Loucy (cell line): ENCODE data around the gene GALNT10.
A peak's percentile ranks its signal among the peaks of the same experiment; 100 is the strongest.

Source experiments
- H2AFZ ChIP-seq: fragments of 200-600 bp; sonication (generic); 2 replicates; pipeline ENCODE4 v1.6.0; 2016; ENCODE audit warnings: antibody characterized with exemption, mild to moderate bottlenecking, low read length, moderate library complexity
- H3F3A ChIP-seq: fragments of 200-600 bp; 2 replicates; pipeline ENCODE4 v1.6.0; 2016; ENCODE audit warnings: antibody characterized with exemption, low read depth, mild to moderate bottlenecking
- H3K27me3 ChIP-seq: fragments of 200-600 bp; sonication (generic); 2 replicates; pipeline ENCODE4 v1.6.1; 2014; ENCODE audit warnings: low read length, mild to moderate bottlenecking; ENCODE audit not compliant: insufficient read depth, poor library complexity, severe bottlenecking
- H3K36me3 ChIP-seq: fragments of 200-600 bp; sonication (generic); 2 replicates; pipeline ENCODE4 v1.6.1; 2016; ENCODE audit warnings: low read length; ENCODE audit not compliant: insufficient read depth
- H3K4me1 ChIP-seq: fragments of 200-600 bp; sonication (generic); 2 replicates; pipeline ENCODE4 v1.5.1; 2014; ENCODE audit warnings: low read length, mild to moderate bottlenecking; ENCODE audit not compliant: insufficient read depth, poor library complexity, severe bottlenecking
- H3K4me2 ChIP-seq: fragments of 200-600 bp; sonication (generic); 2 replicates; pipeline ENCODE4 v1.6.0; 2014; ENCODE audit warnings: antibody characterized with exemption, low read length, low read depth, mild to moderate bottlenecking; ENCODE audit not compliant: poor library complexity, severe bottlenecking
- H3K4me3 ChIP-seq: fragments of 200-600 bp; sonication (generic); 2 replicates; pipeline ENCODE4 v1.5.1; 2014; ENCODE audit warnings: low read length, mild to moderate bottlenecking, mixed read lengths; ENCODE audit not compliant: poor library complexity, severe bottlenecking
- H3K79me2 ChIP-seq: fragments of 200-600 bp; sonication (generic); 2 replicates; pipeline ENCODE4 v1.6.1; 2014; ENCODE audit warnings: low read length; ENCODE audit not compliant: insufficient read depth
- H3K9ac ChIP-seq: fragments of 200-600 bp; sonication (generic); 2 replicates; pipeline ENCODE4 v1.6.0; 2014; ENCODE audit warnings: mild to moderate bottlenecking, low read depth, low read length, moderate library complexity; ENCODE audit not compliant: poor library complexity, severe bottlenecking
- H3K9me2 ChIP-seq: fragments of 200-600 bp; sonication (generic); replicated peaks from 2 replicates; pipeline ENCODE4 v1.6.1; 2016; ENCODE audit warnings: low read depth, low read length, mixed read lengths
- H3K9me3 ChIP-seq: fragments of 200-600 bp; sonication (generic); 2 replicates; pipeline ENCODE4 v1.6.1; 2014; ENCODE audit warnings: mild to moderate bottlenecking, antibody characterized with exemption, low read length, low read depth; ENCODE audit not compliant: insufficient read depth
- H4K20me1 ChIP-seq: fragments of 200-600 bp; sonication (generic); 2 replicates; pipeline ENCODE4 v1.6.0; 2014; ENCODE audit warnings: antibody characterized with exemption, low read length, mild to moderate bottlenecking; ENCODE audit not compliant: insufficient read depth, poor library complexity, severe bottlenecking
- EZH2phosphoT487 ChIP-seq: fragments of 200-600 bp; IDR thresholded peaks from 2 replicates; pipeline ENCODE4 v1.6.1; 2018; ENCODE audit warnings: antibody characterized with exemption, mild to moderate bottlenecking, moderate library complexity, borderline replicate concordance
- TF ChIP-seq, protein P1 (sequence below): fragments of 200-600 bp; sonication (generic); conservative IDR thresholded peaks from 2 replicates; pipeline ENCODE4 v1.5.1; 2014; ENCODE audit warnings: mild to moderate bottlenecking, antibody characterized with exemption, low read length

GALNT10 gene

DNA sequence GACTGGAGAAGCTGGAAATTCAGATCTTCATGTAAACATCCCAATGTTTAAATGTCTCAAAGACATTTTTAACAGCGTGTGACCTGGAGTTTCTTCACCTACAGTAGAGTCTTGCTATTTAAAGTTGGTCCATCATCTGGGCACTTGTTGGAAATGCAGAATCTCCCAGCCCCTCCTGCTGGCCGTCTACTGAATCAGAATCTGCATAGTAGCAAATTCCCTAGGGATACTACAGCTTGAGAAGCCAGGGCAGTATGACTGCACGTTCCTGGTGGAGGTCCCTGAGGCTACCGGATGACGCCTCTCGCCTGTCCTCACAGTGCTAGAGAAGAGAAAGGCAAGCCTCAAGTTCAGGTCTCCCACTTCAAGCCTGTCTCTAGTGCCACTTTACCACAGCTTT, 271.0 kb downstream of the GALNT10 start:
- no peaks in the 10 kb centered on the region for H3K9me2 ChIP-seq
- H3K4me2 ChIP-seq: no peak overlapping the region
- TF ChIP-seq, protein P1, sequence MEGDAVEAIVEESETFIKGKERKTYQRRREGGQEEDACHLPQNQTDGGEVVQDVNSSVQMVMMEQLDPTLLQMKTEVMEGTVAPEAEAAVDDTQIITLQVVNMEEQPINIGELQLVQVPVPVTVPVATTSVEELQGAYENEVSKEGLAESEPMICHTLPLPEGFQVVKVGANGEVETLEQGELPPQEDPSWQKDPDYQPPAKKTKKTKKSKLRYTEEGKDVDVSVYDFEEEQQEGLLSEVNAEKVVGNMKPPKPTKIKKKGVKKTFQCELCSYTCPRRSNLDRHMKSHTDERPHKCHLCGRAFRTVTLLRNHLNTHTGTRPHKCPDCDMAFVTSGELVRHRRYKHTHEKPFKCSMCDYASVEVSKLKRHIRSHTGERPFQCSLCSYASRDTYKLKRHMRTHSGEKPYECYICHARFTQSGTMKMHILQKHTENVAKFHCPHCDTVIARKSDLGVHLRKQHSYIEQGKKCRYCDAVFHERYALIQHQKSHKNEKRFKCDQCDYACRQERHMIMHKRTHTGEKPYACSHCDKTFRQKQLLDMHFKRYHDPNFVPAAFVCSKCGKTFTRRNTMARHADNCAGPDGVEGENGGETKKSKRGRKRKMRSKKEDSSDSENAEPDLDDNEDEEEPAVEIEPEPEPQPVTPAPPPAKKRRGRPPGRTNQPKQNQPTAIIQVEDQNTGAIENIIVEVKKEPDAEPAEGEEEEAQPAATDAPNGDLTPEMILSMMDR: peak; percentile 11; the same call in 1 of the 2 replicates
- TF ChIP-seq EZH2phosphoT487: no peak
- peaks cover under 1% of the 10 kb centered on the region; the same call in 1 of the 2 replicates for H3K36me3 ChIP-seq
- no peaks in the 10 kb centered on the region for H3F3A ChIP-seq
- no peak overlapping the region for H3K9ac ChIP-seq
- H3K4me1 ChIP-seq: peaks cover 2% of the 10 kb centered on the region
- H3K27me3 ChIP-seq: no peaks in the 10 kb centered on the region
- no peaks in the 10 kb centered on the region for H3K79me2 ChIP-seq
- H2AFZ ChIP-seq: no peak overlapping the region
- no peaks in the 10 kb centered on the region for H4K20me1 ChIP-seq
- H3K9me3 ChIP-seq: no peaks in the 10 kb centered on the region
- no peak overlapping the region for H3K4me3 ChIP-seq

- H3K4me2 ChIP-seq: no peak overlapping the region
- H3K4me1 ChIP-seq: no peaks in the 10 kb centered on the region
- H3K9ac ChIP-seq: no peak overlapping the region
- H3K27me3 ChIP-seq: no peaks in the 10 kb centered on the region
- no peak overlapping the region for H3K4me3 ChIP-seq
- no peaks in the 10 kb centered on the region for H3K36me3 ChIP-seq
- no peaks in the 10 kb centered on the region for H3K79me2 ChIP-seq
- TF ChIP-seq EZH2phosphoT487: no peak
- TF ChIP-seq, protein P1: no peak
- no peaks in the 10 kb centered on the region for H3K9me2 ChIP-seq
- no peaks in the 10 kb centered on the region for H3K9me3 ChIP-seq
- H4K20me1 ChIP-seq: no peaks in the 10 kb centered on the region
- no peak overlapping the region for H2AFZ ChIP-seq
- H3F3A ChIP-seq: no peaks in the 10 kb centered on the region
Measured at GRCh38 chr5:154464438-154464837, 273.9 kb downstream of the GALNT10 start.

DNA sequence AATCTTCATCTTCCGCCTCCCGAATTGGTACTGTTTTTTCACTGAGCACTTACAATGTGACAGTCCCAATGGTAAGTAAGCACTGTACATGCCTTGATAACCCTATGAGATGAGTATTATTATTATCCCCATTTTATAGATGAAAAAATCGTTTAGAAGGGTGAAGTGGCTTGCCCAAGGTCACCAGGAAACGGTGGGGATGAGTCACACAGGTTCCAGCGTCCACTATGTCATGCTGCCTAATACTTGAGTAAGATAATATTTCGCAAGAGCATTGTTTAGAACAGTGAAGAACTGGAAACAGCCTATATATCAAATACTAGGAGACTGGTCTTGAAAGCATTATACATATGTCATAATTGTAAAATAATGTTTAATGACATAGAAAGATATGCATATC, 274.6 kb downstream of the GALNT10 start:
- Histone ChIP-seq H3K9me2 (no peaks in the 10 kb centered on the region), H3K4me1 (no peaks in the 10 kb centered on the region), H3K4me2 (no peak overlapping the region), H3K9ac (no peak overlapping the region), H3K9me3 (no peaks in the 10 kb centered on the region), H3K4me3 (no peak overlapping the region), H3K27me3 (no peaks in the 10 kb centered on the region), H3K36me3 (no peaks in the 10 kb centered on the region), H3K79me2 (no peaks in the 10 kb centered on the region), H4K20me1 (no peaks in the 10 kb centered on the region), H3F3A (no peaks in the 10 kb centered on the region), H2AFZ (no peak overlapping the region)
- TF ChIP-seq, protein P1: no peak
- no peak for TF ChIP-seq EZH2phosphoT487
